HCT116 (cell line): ENCODE measurements around the gene GRK5.

Experiments
- CEBPB ChIP-seq: IDR thresholded peaks from 2 replicates; pipeline ENCODE4 v1.6.1; 2012; ENCODE audit warnings: low read depth
- EZH2 ChIP-seq: fragments of 200-600 bp; sonication (generic); IDR thresholded peaks from 2 replicates; pipeline ENCODE4 v1.6.1; 2017; ENCODE audit warnings: antibody characterized with exemption, mixed run types
- POLR2A ChIP-seq: IDR thresholded peaks from 2 replicates; pipeline ENCODE4 v1.7.0; 2011; ENCODE audit warnings: borderline replicate concordance; ENCODE audit not compliant: insufficient read depth, insufficient read length; ENCODE audit errors: extremely low read depth
- POLR2AphosphoS5 ChIP-seq: IDR thresholded peaks from 2 replicates; pipeline ENCODE4 v1.6.1; 2011; ENCODE audit warnings: mild to moderate bottlenecking, low read depth, low read length, moderate library complexity
- RAD21 ChIP-seq: IDR thresholded peaks from 2 replicates; pipeline ENCODE4 v1.6.1; 2012; ENCODE audit warnings: low read depth, mild to moderate bottlenecking
- SP1 ChIP-seq: IDR thresholded peaks from 2 replicates; pipeline ENCODE4 v1.6.1; 2012; ENCODE audit warnings: low read depth
- TF ChIP-seq, protein P1 (sequence below), 3 experiments: fragments of 200-600 bp in 1 of 3; sonication (generic) in 1 of 3; IDR thresholded peaks in 2 of 3; conservative IDR thresholded peaks in 1 of 3; 2 replicates each; pipeline ENCODE4 v1.5.1; 2012 to 2017; ENCODE audit warnings: low read depth in 2 of 3, low read length in 2 of 3, antibody characterized with exemption in 1 of 3, borderline replicate concordance in 1 of 3, control low read depth in 1 of 3, mild to moderate bottlenecking in 1 of 3, mixed read lengths in 1 of 3, mixed run types in 1 of 3, moderate library complexity in 1 of 3; ENCODE audit not compliant: insufficient read depth in 1 of 3

GRCh38 chr10:119447823-119448546 is 240.6 kb downstream of the GRK5 start:
- TF ChIP-seq POLR2AphosphoS5 (no peak), SP1 (no peak), POLR2A (no peak), RAD21 (no peak), EZH2 (no peak), CEBPB (no peak)
- TF ChIP-seq, protein P1, sequence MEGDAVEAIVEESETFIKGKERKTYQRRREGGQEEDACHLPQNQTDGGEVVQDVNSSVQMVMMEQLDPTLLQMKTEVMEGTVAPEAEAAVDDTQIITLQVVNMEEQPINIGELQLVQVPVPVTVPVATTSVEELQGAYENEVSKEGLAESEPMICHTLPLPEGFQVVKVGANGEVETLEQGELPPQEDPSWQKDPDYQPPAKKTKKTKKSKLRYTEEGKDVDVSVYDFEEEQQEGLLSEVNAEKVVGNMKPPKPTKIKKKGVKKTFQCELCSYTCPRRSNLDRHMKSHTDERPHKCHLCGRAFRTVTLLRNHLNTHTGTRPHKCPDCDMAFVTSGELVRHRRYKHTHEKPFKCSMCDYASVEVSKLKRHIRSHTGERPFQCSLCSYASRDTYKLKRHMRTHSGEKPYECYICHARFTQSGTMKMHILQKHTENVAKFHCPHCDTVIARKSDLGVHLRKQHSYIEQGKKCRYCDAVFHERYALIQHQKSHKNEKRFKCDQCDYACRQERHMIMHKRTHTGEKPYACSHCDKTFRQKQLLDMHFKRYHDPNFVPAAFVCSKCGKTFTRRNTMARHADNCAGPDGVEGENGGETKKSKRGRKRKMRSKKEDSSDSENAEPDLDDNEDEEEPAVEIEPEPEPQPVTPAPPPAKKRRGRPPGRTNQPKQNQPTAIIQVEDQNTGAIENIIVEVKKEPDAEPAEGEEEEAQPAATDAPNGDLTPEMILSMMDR (IDR thresholded peaks at IDR 0.05 in 2 of 3, conservative IDR thresholded peaks at IDR 0.05 in 1 of 3; ENCODE audit: borderline replicate concordance in 1 of 3, insufficient read depth in 1 of 3, low read depth in 2 of 3, low read length in 2 of 3): no peak
